Epithelial cell of proximal tubule (primary cell): ENCODE measurements around the gene FIGN. TPM values are rescaled to one million over a fixed set of nuclear protein-coding genes. Genes with fewer than 3 reads are reported as not detected.

Experiments
- DNase-seq: peaks from one replicate; pipeline ENCODE4 v3.0.0-alpha.2; 2011; ENCODE audit warnings: low read depth
- H3K4me3 ChIP-seq: 2 replicates; pipeline ENCODE4 v1.5.1; 2011; ENCODE audit warnings: low read depth, mild to moderate bottlenecking, low read length
- total RNA-seq: library from RNA; depleted of rRNA; stranded (reverse); fragments of >200 nt; gene quantifications from 2 replicates; pipeline ENCODE4 v1.2.3, GENCODE V29; 2015
- TF ChIP-seq, protein P1 (sequence below): conservative IDR thresholded peaks from 2 replicates; pipeline ENCODE4 v1.5.1; 2012; ENCODE audit warnings: low read depth, mild to moderate bottlenecking, low read length

The FIGN gene
- total RNA-seq, 1 donor from 2014 or later = 3.2 TPM

DNA sequence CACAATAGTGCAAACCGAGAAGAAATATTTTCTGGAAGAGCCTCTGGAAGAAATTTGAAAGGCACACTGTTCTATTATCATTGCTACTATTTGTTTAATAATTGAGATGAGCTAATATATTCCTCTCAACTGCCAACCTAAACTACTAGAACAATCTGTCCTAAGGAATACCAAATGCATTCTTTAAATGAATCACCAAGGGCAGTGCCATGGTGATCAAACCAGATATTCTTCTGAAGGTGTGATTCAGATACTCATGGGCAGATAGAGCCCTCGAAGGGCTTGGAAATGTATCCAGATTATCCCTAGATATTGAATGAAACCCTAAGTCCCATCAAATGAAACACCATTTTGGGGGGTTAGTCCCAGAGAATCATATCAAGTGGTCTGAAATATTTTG lies 76.6 kb downstream of the FIGN start:
- DNase-seq = peak; percentile 56
- TF ChIP-seq, protein P1, sequence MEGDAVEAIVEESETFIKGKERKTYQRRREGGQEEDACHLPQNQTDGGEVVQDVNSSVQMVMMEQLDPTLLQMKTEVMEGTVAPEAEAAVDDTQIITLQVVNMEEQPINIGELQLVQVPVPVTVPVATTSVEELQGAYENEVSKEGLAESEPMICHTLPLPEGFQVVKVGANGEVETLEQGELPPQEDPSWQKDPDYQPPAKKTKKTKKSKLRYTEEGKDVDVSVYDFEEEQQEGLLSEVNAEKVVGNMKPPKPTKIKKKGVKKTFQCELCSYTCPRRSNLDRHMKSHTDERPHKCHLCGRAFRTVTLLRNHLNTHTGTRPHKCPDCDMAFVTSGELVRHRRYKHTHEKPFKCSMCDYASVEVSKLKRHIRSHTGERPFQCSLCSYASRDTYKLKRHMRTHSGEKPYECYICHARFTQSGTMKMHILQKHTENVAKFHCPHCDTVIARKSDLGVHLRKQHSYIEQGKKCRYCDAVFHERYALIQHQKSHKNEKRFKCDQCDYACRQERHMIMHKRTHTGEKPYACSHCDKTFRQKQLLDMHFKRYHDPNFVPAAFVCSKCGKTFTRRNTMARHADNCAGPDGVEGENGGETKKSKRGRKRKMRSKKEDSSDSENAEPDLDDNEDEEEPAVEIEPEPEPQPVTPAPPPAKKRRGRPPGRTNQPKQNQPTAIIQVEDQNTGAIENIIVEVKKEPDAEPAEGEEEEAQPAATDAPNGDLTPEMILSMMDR = no peak
- H3K4me3 ChIP-seq = no peak overlapping the region

DNA sequence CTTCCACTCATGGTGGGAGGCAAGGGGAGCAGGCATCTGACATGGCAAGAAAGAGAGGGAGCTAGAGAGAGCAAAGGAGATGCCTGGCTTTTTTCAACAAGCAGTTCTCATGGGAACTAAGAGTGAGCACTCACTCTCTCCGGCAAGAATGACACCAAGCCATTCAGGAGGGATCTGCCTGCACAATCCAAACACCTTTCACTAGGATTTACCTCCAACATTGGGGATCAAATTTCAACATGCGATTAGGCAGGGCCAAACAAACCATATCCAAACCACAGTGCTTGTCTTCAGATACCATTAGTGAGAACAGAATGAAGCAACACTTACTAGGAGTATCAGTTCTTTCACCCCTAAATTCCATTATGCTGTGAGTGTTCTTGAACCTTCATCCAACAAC lies 77.3 kb downstream of the FIGN start:
- no peak for DNase-seq
- TF ChIP-seq, protein P1 = no peak
- H3K4me3 ChIP-seq = no peak overlapping the region

DNA sequence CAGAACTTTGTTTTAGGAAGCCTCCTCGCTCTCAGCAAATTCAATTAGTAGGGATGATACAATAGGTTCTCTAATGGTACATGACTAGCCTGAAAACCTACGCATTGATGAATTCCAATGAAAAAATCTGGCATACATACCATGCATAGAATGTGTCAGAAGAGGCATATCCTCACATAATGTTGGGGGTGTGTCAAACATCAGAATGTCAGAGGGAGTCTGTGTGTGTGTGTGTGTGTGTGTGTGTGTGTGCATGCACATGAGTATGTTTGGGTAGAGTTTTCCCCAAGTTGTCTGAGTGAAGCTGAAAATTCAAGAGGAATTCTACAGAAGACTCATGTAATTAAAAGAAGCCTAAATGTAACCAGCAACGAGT lies 78.5 kb downstream of the FIGN start:
- no peak for DNase-seq
- TF ChIP-seq, protein P1 = no peak
- H3K4me3 ChIP-seq = no peak overlapping the region

DNA sequence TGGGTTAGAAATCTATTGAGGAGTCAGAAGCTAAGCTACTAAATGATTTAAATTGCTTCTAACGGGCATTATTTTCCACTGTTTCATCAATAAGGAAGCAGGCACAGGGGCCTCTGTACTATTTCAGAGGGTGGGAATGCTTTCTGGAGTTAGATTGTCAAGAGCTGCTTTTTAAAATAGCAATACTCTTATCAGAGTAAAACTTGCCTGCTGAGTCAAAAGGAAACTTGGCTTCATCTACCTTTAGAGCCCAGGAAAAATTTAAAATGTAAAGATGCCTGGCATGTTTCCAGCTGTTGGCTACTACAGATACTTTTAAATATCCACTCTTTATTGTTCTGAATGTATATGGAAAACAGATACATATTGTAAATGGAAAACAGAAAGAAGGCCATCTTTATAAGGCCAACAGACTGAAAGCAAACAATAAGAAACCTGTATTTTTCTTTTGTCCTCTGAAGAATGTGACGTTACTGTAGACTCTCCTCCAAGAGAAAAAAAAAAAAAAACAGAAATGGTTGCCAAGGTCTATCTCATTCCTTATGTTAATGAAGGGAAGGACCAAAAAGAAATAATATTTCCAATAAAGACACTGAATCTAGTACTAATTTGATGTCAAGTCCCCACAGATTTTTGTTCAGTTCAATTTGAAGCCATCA lies 79.1 kb downstream of the FIGN start:
- TF ChIP-seq, protein P1 = no peak
- no peak for DNase-seq
- H3K4me3 ChIP-seq = no peak overlapping the region

DNA sequence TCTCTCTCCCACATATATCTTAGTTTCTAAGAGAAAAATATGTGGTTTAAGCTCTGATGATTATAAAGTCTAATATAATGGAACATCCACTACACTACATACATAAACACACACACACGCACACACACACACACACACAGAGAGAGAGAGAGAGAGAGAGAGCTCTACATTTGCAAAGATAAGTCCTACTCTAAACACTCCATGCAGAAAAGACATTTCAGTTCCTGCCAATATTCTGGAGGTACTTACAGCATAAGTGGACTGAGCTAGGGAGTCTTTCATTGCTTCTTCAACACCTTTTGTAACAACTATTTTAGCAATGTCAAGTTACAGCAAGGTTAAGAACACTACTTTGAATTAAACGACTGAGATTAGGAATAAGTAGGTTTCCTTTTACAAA lies 80.1 kb downstream of the FIGN start:
- DNase-seq = no peak
- no peak overlapping the region for H3K4me3 ChIP-seq
- TF ChIP-seq, protein P1 = no peak

DNA sequence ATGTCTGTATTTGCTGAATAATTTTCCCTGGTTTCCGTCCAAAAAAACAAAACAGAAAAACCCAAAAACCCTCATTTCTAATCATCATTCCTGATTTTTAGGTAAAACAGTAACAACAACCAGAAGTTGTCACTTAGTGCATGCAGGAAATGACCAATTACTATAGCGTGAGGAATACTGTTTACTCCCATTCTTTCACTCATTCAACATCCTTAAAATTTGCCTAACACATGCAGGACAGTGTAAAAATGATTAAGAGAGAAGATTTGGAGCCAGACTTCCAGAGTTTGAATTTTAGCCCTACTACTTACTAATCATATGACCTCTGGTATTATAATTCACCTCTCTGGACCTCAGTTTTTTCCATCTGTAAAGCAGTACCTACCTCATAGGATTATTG lies 83.1 kb downstream of the FIGN start:
- H3K4me3 ChIP-seq = no peak overlapping the region
- TF ChIP-seq, protein P1 = no peak
- DNase-seq = no peak

DNA sequence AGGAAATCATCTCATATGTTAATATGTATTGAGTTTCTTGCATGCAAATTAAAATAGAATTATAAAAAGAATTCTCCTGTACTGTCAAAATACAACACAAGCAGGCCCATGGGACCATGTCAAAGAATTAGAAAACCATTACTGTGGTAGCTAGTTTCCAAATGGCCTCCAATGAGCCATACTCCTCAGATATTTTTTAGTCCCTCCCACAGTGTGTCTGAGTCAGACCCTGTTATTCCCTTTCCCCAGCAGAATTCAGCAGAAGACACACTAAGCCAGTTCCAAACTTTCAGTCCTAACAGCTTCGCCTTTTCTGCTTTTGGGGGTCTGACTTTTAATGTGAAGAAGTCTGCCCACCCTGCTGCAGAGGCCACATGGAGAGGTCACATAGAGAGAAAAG lies 86.7 kb downstream of the FIGN start:
- no peak overlapping the region for H3K4me3 ChIP-seq
- TF ChIP-seq, protein P1 = no peak
- DNase-seq = no peak
